Body of pancreas (tissue), 4 donors: ENCODE results near the gene PIBF1. TPM values are rescaled to one million over a fixed set of nuclear protein-coding genes. Genes with fewer than 3 reads are reported as not detected.

Experiments
- ATAC-seq: fragments of 150-250 bp; one replicate; pipeline ENCODE4 v1.9.1; 2016
- DNase-seq, 4 donors: peaks; one replicate each; pipeline ENCODE4 v3.0.0-alpha.2; 2019
- H3K27ac ChIP-seq, 4 donors: fragments of 200-600 bp; sonication (generic); 1 replicate in 3 of 4; 2 replicates in 1 of 4; pipeline versions ENCODE4 v1.5.1 to v1.6.1; 2016 to 2019; ENCODE audit warnings: mild to moderate bottlenecking in 1 of 4, mixed read lengths in 1 of 4, moderate library complexity in 1 of 4
- H3K27me3 ChIP-seq, 2 donors: fragments of 200-600 bp; sonication (generic); one replicate each; pipeline ENCODE4 v1.6.0; 2016; ENCODE audit warnings: mild to moderate bottlenecking in 1 of 2
- H3K36me3 ChIP-seq, 2 donors: fragments of 200-600 bp; sonication (generic); replicated peaks in 1 of 2; 2 replicates each; pipeline ENCODE4 v1.5.1; 2016; ENCODE audit warnings: low read depth in 2 of 2; ENCODE audit not compliant: insufficient read depth in 1 of 2
- H3K4me1 ChIP-seq: fragments of 200-600 bp; sonication (generic); one replicate; pipeline ENCODE4 v1.6.0; 2016
- H3K4me3 ChIP-seq, 2 donors: fragments of 200-600 bp; sonication (generic); 1 replicate in 1 of 2; 2 replicates in 1 of 2; pipeline ENCODE4 v1.5.1; 2016 to 2019
- H3K9me3 ChIP-seq, 3 donors: fragments of 200-600 bp; sonication (generic); 1 replicate in 2 of 3; 2 replicates in 1 of 3; pipeline ENCODE4 v1.5.1; 2016
- POLR2A ChIP-seq, 3 donors: fragments of 450-650 bp; IDR thresholded peaks; one replicate each; pipeline ENCODE4 v1.6.1; 2016; ENCODE audit warnings: antibody characterized with exemption in 3 of 3, mild to moderate bottlenecking in 2 of 3
- WGBS, 2 donors: methylation state at CpG; one replicate each; pipeline ENCODE4 v1.1.5; 2017; 5-methylcytosine and 5-hydroxymethylcytosine counted together
- intact Hi-C: fragments of 100-400 bp; cut with DNase I; formaldehyde crosslinking; loops from one replicate; pipeline ENCODE4 v1.15.1; 2023
- total RNA-seq, 2 donors: library from RNA; depleted of rRNA; stranded (reverse); fragments of >200 nt; gene quantifications; one replicate each; pipeline ENCODE4 v1.1.0, GENCODE V29; 2016
- TF ChIP-seq, protein P1 (sequence below), 7 experiments: fragments of 450-650 bp in 4 of 7; fragments of 200-600 bp in 3 of 7; sonication (generic) in 3 of 7; IDR thresholded peaks; one replicate each; pipeline ENCODE4 v1.5.1; 2016 to 2019; ENCODE audit warnings: antibody characterized with exemption in 7 of 7

The PIBF1 gene, protein sequence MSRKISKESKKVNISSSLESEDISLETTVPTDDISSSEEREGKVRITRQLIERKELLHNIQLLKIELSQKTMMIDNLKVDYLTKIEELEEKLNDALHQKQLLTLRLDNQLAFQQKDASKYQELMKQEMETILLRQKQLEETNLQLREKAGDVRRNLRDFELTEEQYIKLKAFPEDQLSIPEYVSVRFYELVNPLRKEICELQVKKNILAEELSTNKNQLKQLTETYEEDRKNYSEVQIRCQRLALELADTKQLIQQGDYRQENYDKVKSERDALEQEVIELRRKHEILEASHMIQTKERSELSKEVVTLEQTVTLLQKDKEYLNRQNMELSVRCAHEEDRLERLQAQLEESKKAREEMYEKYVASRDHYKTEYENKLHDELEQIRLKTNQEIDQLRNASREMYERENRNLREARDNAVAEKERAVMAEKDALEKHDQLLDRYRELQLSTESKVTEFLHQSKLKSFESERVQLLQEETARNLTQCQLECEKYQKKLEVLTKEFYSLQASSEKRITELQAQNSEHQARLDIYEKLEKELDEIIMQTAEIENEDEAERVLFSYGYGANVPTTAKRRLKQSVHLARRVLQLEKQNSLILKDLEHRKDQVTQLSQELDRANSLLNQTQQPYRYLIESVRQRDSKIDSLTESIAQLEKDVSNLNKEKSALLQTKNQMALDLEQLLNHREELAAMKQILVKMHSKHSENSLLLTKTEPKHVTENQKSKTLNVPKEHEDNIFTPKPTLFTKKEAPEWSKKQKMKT
- 10 to 100 TPM in 1 of 2 donors, 1 to 10 TPM in 1; 7.6 to 25.9 TPM for total RNA-seq

DNA sequence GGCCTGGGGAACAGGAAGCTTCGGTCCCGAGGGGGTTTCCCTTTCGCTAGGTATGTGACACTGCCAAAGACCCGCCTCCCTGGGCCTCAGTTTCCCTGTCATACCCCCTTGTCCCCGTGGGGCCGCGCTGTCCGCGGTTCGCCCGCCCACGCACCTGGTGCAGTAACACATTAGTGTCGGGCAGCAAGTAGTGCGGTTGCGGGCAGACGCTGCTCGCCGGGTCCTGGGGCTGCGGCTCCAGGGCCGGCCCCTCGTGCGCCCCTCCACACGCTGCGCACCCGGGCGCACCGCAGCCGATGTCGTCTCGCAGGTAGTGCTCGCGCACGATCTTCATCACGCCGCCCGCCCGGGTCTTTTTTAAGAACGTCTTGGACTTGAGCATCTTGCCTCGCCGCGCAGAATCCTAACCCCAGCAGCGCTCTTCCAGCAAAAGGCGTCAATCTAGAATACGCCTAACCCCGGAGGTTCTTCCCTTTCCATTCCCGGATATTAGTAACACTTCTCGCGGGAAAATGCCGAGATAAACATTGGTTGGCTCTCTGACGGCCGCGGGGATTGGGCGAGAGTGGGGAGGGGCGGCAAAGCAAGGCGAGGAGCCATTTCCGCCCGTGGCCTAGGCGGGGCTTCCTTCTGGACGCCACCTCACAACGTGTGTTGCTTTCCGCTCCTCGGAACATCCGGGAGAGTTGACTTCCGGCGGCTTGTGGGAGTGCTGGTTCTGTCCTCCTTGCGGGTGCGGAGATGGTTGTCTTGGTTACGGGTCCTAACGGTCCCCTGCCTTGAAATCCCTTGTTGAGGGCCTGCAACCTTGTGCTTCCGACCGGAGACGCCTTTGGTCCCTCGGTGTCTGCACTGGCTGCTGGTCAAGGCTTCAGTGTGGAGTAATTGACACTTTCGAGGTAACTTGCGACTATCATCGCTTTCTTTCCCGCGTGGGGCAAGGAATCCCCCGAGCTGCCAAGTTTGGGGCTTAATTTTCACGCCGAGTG is at the start of gene PIBF1, which contains the start of gene DIS3:
TSS of gene PIBF1 (plus strand) at position 683 of the 989 bp plus-strand sequence. CDS start 1,337 bp downstream, outside the sequence.
TSS of gene DIS3 (minus strand) at position 450 of the 989 bp plus-strand sequence. CDS start at position 382, 68 bp downstream.
- Histone ChIP-seq H3K36me3 (peaks cover 0 to 10% of the 10 kb centered on the region in 2 donors), H3K27ac (peak within 1 kb of the TSS; percentile 51 to 93 (median 83)), H3K9me3 (no peaks in the 10 kb centered on the region), H3K4me3 (peak within 1 kb of the TSS; percentile 85 to 98), H3K27me3 (no peaks in the 10 kb centered on the region), H3K4me1 (peaks cover 28% of the 10 kb centered on the region)
- intact Hi-C loops = no loop called here
- DNase-seq (peak; percentile 96 to 98 (median 97)), ATAC-seq (peak; percentile 100)
- TF ChIP-seq, protein P1, sequence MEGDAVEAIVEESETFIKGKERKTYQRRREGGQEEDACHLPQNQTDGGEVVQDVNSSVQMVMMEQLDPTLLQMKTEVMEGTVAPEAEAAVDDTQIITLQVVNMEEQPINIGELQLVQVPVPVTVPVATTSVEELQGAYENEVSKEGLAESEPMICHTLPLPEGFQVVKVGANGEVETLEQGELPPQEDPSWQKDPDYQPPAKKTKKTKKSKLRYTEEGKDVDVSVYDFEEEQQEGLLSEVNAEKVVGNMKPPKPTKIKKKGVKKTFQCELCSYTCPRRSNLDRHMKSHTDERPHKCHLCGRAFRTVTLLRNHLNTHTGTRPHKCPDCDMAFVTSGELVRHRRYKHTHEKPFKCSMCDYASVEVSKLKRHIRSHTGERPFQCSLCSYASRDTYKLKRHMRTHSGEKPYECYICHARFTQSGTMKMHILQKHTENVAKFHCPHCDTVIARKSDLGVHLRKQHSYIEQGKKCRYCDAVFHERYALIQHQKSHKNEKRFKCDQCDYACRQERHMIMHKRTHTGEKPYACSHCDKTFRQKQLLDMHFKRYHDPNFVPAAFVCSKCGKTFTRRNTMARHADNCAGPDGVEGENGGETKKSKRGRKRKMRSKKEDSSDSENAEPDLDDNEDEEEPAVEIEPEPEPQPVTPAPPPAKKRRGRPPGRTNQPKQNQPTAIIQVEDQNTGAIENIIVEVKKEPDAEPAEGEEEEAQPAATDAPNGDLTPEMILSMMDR (IDR thresholded peaks at IDR 0.05) = peak in 1 of 7 experiments; percentile 18
- TF ChIP-seq POLR2A (IDR thresholded peaks at IDR 0.05) = peak; percentile 68 to 93 (median 90)
- WGBS, 2 donors = 0% methylated on average over 20 to 81 of the region's 81 CpGs

DNA sequence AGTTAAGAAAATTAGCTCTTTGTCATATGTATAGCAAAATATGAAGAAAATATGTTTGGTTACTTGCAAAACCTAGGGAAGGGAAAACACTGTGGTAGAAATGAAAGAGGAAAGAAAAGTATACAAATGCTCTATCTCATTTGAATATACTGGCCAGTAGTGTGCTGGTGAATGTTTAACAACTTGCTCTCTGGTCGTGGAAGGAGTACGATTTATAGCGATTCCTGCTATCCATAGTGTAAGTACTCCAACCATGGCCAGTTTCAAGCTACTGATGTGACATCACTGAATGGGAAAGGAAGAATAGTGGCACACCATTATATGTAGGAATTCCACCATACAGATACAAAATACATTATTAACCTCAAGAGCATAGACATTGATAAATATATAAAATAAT is 44.9 kb upstream of the PIBF1 start:
- Histone ChIP-seq H3K4me3 (no peak overlapping the region), H3K36me3 (no peaks in the 10 kb centered on the region), H3K27ac (no peak overlapping the region), H3K4me1 (no peaks in the 10 kb centered on the region), H3K9me3 (no peaks in the 10 kb centered on the region), H3K27me3 (no peaks in the 10 kb centered on the region)
- WGBS, 2 donors = 72 to 76% methylated on average over 3 of the region's 3 CpGs
- intact Hi-C loops = no loop called here
- DNase-seq = no peak
- no peak for TF ChIP-seq POLR2A (IDR thresholded peaks at IDR 0.05)
- TF ChIP-seq, protein P1 (IDR thresholded peaks at IDR 0.05) = no peak
- no peak for ATAC-seq

DNA sequence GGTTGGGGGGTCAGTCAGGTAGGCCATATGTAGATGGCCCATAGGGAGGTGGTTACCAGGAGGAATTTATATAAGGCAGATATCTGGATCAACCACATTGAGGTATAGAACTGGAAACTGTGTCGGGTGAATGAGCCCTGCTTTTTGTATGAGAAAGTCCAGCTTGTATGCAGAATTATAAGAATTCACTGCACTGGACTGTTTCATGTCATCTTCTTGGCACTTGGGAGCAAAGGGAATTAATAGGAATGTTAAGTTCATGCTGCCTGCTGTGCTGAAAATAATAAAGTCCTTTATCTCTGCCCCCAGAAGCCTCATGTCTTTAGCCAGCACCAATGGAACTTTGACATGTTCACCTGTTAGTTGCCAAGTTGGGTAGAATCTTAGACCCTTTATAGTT is 41.9 kb upstream of the PIBF1 start:
- Histone ChIP-seq H3K36me3 (peaks cover 0 to 2% of the 10 kb centered on the region in 2 donors), H3K4me3 (no peak overlapping the region), H3K4me1 (no peaks in the 10 kb centered on the region), H3K27ac (no peak overlapping the region), H3K9me3 (no peaks in the 10 kb centered on the region), H3K27me3 (no peaks in the 10 kb centered on the region)
- DNase-seq = no peak
- WGBS, 2 donors = 74 to 88% methylated on average over 1 of the region's 1 CpG
- intact Hi-C loops = no loop called here
- TF ChIP-seq, protein P1 (IDR thresholded peaks at IDR 0.05) = no peak
- TF ChIP-seq POLR2A (IDR thresholded peaks at IDR 0.05) = no peak
- no peak for ATAC-seq

DNA sequence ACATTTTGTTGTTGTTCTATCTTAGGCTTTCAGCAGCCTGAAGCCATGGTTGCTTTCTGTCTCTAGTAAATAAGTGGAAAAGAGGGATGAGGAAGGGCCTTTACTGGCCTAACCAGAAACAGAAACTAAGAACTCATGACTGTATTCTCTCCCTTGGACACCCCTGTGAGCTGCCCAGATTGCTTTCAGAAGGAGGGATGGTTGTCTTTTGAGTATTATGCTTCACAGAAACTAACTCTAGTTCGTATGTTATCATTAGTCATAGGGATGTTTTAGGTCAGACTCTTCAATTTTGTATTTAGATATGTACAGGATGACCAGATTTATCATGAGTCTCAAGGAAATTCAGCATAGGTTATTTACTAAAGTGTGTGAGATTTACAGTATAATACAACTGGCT is 36.7 kb upstream of the PIBF1 start:
- 84 to 86% methylated on average over 1 of the region's 1 CpG for WGBS, 2 donors
- Histone ChIP-seq H3K4me1 (no peaks in the 10 kb centered on the region), H3K27ac (no peak overlapping the region), H3K9me3 (no peaks in the 10 kb centered on the region), H3K27me3 (no peaks in the 10 kb centered on the region), H3K36me3 (peaks cover 0 to 11% of the 10 kb centered on the region in 2 donors), H3K4me3 (no peak overlapping the region)
- no peak for ATAC-seq
- intact Hi-C loops = no loop called here
- no peak for DNase-seq
- TF ChIP-seq, protein P1 (IDR thresholded peaks at IDR 0.05) = no peak
- TF ChIP-seq POLR2A (IDR thresholded peaks at IDR 0.05) = no peak
